Measurements from ENCODE around the gene DPM2. TPM values are rescaled to one million over a fixed set of nuclear protein-coding genes. Genes with fewer than 3 reads are reported as not detected.
A peak's percentile ranks its signal among the peaks of the same experiment; 100 is the strongest.

DPM2 gene
- total RNA-seq, 4 donors from 2014 or later: 17.3 to 43.3 (median 35.5) TPM

GRCh38 chr9:127979333-127980059 is 41.8 kb upstream of the DPM2 start:
- no peaks in the 10 kb centered on the region for H3K9me3 ChIP-seq
- 2 to 3% methylated on average over 11 to 14 of the region's 24 CpGs for WGBS, 2 donors
- peak overlapping the region; percentile 69 to 90 (median 86) for H3K4me3 ChIP-seq (replicated peaks in 1 of 3)
- DNase-seq: peak; percentile 56 to 65
- H3K36me3 ChIP-seq: no peaks in the 10 kb centered on the region
- peaks cover 59 to 74% of the 10 kb centered on the region in 2 donors for H3K4me1 ChIP-seq
- TF ChIP-seq CTCF (IDR thresholded peaks at IDR 0.05): no peak
- no peak for TF ChIP-seq POLR2A (IDR thresholded peaks at IDR 0.05)
- no peaks in the 10 kb centered on the region for H3K27me3 ChIP-seq
- intact Hi-C loops (cut with DNase I): no loop called here
- H3K27ac ChIP-seq: peak overlapping the region; percentile 81 to 90 (median 87)

GRCh38 chr9:127979015-127979332 is 41.3 kb upstream of the DPM2 start:
- Histone ChIP-seq H3K36me3 (no peaks in the 10 kb centered on the region), H3K27me3 (no peaks in the 10 kb centered on the region), H3K4me3 (replicated peaks in 1 of 3) (peak overlapping the region; percentile 69 to 90 (median 86)), H3K4me1 (peaks cover 64 to 79% of the 10 kb centered on the region in 2 donors), H3K9me3 (no peaks in the 10 kb centered on the region), H3K27ac (peak overlapping the region; percentile 81 to 90 (median 87))
- no peak for TF ChIP-seq POLR2A (IDR thresholded peaks at IDR 0.05)
- intact Hi-C loops (cut with DNase I): no loop called here
- 29 to 42% methylated on average over 5 of the region's 5 CpGs for WGBS, 2 donors
- no peak for DNase-seq

GRCh38 chr9:127977884-127978647 is 40.4 kb upstream of the DPM2 start:
- WGBS, 2 donors: 53 to 54% methylated on average over 12 of the region's 12 CpGs
- Histone ChIP-seq H3K9me3 (no peaks in the 10 kb centered on the region), H3K4me3 (replicated peaks in 1 of 3) (peak overlapping the region in 1 of 3 donors; percentile 90), H3K27me3 (no peaks in the 10 kb centered on the region), H3K27ac (peak overlapping the region; percentile 77 to 90 (median 81)), H3K36me3 (no peaks in the 10 kb centered on the region), H3K4me1 (peaks cover 73 to 80% of the 10 kb centered on the region in 2 donors)
- peak; percentile 70 to 74 for DNase-seq
- intact Hi-C loops (cut with DNase I): no loop called here
- TF ChIP-seq POLR2A (IDR thresholded peaks at IDR 0.05): peak in 1 of 2 donors; percentile 13
- peak in 2 of 6 experiments; percentile 7 to 11 for TF ChIP-seq CTCF (IDR thresholded peaks at IDR 0.05)

GRCh38 chr9:127977009-127977883 is 39.6 kb upstream of the DPM2 start:
- peaks cover 81 to 83% of the 10 kb centered on the region in 2 donors for H3K4me1 ChIP-seq
- no peak for TF ChIP-seq CTCF (IDR thresholded peaks at IDR 0.05)
- TF ChIP-seq POLR2A (IDR thresholded peaks at IDR 0.05): no peak
- intact Hi-C loops (cut with DNase I): no loop called here

GRCh38 chr9:127976498-127976897 is 38.8 kb upstream of the DPM2 start:
- intact Hi-C loops (cut with DNase I): no loop called here
- Histone ChIP-seq H3K4me1 (peaks cover 85 to 86% of the 10 kb centered on the region in 2 donors), H3K4me3 (replicated peaks in 1 of 3) (no peak overlapping the region)

More at GRCh38 chr9:127977009-127977883, 39.6 kb upstream of the DPM2 start:
- DNase-seq: no peak
- Histone ChIP-seq H3K36me3 (no peaks in the 10 kb centered on the region), H3K27ac (peak overlapping the region; percentile 77 to 90 (median 81)), H3K9me3 (no peaks in the 10 kb centered on the region), H3K4me3 (replicated peaks in 1 of 3) (no peak overlapping the region), H3K27me3 (no peaks in the 10 kb centered on the region)
- WGBS, 2 donors: 78 to 85% methylated on average over 7 of the region's 7 CpGs

More at GRCh38 chr9:127976498-127976897, 38.8 kb upstream of the DPM2 start:
- DNase-seq: peak; percentile 76 to 84
- H3K27me3 ChIP-seq: no peaks in the 10 kb centered on the region
- WGBS, 2 donors: 35% methylated on average over 3 of the region's 6 CpGs; no CpG with 5 or more reads in 1 of the 2 donors
- H3K27ac ChIP-seq: peak overlapping the region; percentile 77 to 90 (median 81)
- H3K9me3 ChIP-seq: no peaks in the 10 kb centered on the region
- no peaks in the 10 kb centered on the region for H3K36me3 ChIP-seq
- TF ChIP-seq POLR2A (IDR thresholded peaks at IDR 0.05): no peak
- TF ChIP-seq CTCF (IDR thresholded peaks at IDR 0.05): no peak

Measured in thyroid gland (tissue), 4 donors.